IgD-negative memory B cell (primary cell): Measurements from ENCODE around the gene C22orf31. TPM values are rescaled to one million over a fixed set of nuclear protein-coding genes. Genes with fewer than 3 reads are reported as not detected.
"Not testable (repeated sequence)": the region's sequence is repeated elsewhere in the genome, so short reads cannot be mapped to it uniquely, and the experiment has no call there.

Source experiments
- H3K27ac Mint-ChIP-seq, 3 donors: one replicate each; pipeline ENCODE4 v1.8.0; 2020 to 2022; ENCODE audit warnings: mild to moderate bottlenecking in 3 of 3, mixed read lengths in 3 of 3, moderate library complexity in 1 of 3
- H3K27me3 Mint-ChIP-seq: one replicate; pipeline ENCODE4 v1.8.0; 2021; ENCODE audit warnings: mixed read lengths
- H3K36me3 Mint-ChIP-seq: one replicate; pipeline ENCODE4 v1.8.0; 2020; ENCODE audit warnings: mild to moderate bottlenecking, mixed read lengths
- H3K4me1 Mint-ChIP-seq, 3 donors: one replicate each; pipeline ENCODE4 v1.8.0; 2020 to 2022; ENCODE audit warnings: mixed read lengths in 3 of 3, mild to moderate bottlenecking in 1 of 3
- H3K4me3 Mint-ChIP-seq, 4 donors: one replicate each; pipeline ENCODE4 v1.8.0; 2020 to 2022; ENCODE audit warnings: mild to moderate bottlenecking in 4 of 4, mixed read lengths in 4 of 4, moderate library complexity in 3 of 4
- H3K9me3 Mint-ChIP-seq, 3 donors: one replicate each; pipeline ENCODE4 v1.8.0; 2020 to 2021; ENCODE audit warnings: mixed read lengths in 3 of 3, mild to moderate bottlenecking in 1 of 3
- polyA plus RNA-seq: library from polyadenylated mRNA; unstranded; fragments of 300-500 nt; fragmentation: Illumina TruSeq; gene quantifications from one replicate; pipeline ENCODE4 v1.2.3, GENCODE V29; 2021

The C22orf31 gene
- polyA plus RNA-seq, 1 donor from 2014 or later, result not detected

DNA sequence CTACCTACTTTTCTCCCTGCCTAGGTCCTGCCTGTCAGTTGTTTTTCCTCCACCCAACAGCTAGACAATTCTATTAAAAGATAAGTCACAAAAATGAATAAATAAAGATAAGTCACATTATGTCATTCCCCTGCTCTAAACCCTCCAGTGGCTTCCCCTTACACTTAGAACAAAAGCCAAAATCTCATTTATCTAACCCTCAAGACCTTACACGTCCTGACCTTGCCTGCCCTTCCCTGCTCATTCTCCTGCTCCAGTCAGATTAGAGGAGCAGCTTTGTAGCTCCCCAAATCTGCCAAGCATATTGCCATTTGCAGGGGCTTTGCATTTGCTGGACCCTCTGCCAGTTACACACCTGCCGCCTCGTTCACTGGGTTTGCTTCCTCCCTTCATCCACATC, 27.9 kb upstream of the C22orf31 start:
- H3K4me3 Mint-ChIP-seq, result no peak overlapping the region
- peaks cover 0 to 3% (median 0%) of the 10 kb centered on the region in 3 donors for H3K4me1 Mint-ChIP-seq
- no peaks in the 10 kb centered on the region for H3K36me3 Mint-ChIP-seq
- H3K27ac Mint-ChIP-seq, result no peak overlapping the region
- peaks cover 0 to 2% (median 0%) of the 10 kb centered on the region in 3 donors for H3K9me3 Mint-ChIP-seq
- peaks cover 9% of the 10 kb centered on the region for H3K27me3 Mint-ChIP-seq

DNA sequence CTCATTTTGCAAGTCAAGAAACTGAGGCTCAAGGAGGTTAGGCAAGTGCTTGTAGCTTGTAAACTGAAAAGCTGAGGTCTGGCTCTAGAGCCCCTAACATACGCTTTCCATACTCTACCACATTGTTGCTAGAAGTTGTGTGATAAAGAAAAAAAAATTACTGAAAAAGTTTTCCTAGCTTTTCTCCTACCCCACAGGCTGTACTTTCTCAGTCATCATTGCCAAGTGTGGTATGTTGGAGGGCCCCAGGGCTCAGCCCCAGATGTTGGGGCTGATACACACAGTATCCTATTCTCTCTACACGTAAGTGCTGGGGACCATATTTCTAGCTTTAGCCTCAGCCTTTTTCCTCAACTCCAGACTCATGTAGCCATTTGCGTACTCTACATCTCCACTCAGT, 27.2 kb upstream of the C22orf31 start:
- H3K36me3 Mint-ChIP-seq, result no peaks in the 10 kb centered on the region
- H3K4me3 Mint-ChIP-seq, result no peak overlapping the region
- peaks cover 0 to 3% (median 0%) of the 10 kb centered on the region in 3 donors for H3K4me1 Mint-ChIP-seq
- H3K27ac Mint-ChIP-seq, result no peak overlapping the region
- H3K27me3 Mint-ChIP-seq, result peaks cover 9% of the 10 kb centered on the region
- no peaks in the 10 kb centered on the region for H3K9me3 Mint-ChIP-seq

DNA sequence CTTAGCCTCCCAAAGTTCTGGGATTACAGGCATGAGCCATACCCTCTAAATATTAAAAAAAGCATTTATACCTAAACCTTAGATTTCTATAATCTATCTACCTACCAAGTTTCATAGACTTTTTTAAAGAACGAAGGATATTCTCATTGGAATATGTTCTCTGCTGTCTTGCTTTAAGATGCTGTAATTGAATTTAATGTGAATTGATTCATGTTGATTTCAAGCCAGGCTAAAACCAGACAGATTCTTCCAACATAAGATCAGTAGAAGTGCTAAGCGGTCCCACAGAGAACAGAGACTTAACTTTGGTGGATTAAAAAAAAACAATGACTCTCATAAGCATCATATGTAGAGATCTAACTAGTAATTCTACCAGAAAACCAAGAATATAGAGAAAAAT, 25.4 kb upstream of the C22orf31 start:
- H3K4me1 Mint-ChIP-seq, result peaks cover 0 to 3% (median 0%) of the 10 kb centered on the region in 3 donors
- no peak overlapping the region for H3K4me3 Mint-ChIP-seq
- no peak overlapping the region for H3K27ac Mint-ChIP-seq
- no peaks in the 10 kb centered on the region for H3K36me3 Mint-ChIP-seq
- H3K27me3 Mint-ChIP-seq, result peaks cover 9% of the 10 kb centered on the region
- H3K9me3 Mint-ChIP-seq, result no peaks in the 10 kb centered on the region

DNA sequence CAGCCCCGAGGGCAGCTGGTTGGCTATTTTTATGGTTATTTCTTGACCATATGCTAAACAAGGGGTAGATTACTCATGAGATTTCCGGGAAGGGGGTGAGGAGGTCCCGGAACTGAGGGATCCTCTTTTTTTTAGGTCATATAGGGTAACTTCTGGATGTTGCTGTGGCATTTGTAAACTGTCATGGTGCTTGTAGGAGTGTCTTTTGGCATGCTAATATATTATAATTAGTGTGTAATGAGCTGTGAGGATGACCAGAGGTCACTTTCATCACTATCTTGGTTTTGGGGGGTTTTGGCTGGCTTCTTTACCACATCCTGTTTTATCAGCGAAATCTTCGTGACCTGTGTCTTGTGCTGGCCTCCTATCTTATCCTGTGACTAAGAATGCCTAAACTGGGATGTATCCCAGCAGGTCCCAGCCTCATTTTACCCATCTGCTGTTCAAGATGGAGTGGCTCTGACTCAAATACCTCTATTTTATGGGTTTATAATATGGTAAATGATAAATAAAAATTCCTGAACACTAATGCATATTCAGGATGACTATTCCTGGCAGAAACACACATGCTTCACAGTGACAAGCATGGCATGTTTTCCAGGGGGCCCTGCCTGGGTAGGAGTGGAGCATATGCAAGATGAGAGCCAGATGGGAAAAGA, 22.4 kb upstream of the C22orf31 start:
- Mint-ChIP-seq H3K27ac (peak overlapping the region in 1 of 3 donors; percentile 43), H3K36me3 (no peaks in the 10 kb centered on the region), H3K4me1 (no peaks in the 10 kb centered on the region), H3K27me3 (peaks cover 6% of the 10 kb centered on the region), H3K9me3 (no peaks in the 10 kb centered on the region), H3K4me3 (no peak overlapping the region)

- not testable (repeated sequence) for H3K36me3 Mint-ChIP-seq, H3K4me3 Mint-ChIP-seq, H3K27me3 Mint-ChIP-seq, H3K4me1 Mint-ChIP-seq, H3K9me3 Mint-ChIP-seq
- H3K27ac Mint-ChIP-seq, result peak overlapping the region in 1 of 3 donors; percentile 43
Measured at GRCh38 chr22:29083576-29083932, 21.9 kb upstream of the C22orf31 start.

- Mint-ChIP-seq H3K27ac (no peak overlapping the region), H3K4me1 (no peaks in the 10 kb centered on the region), H3K9me3 (no peaks in the 10 kb centered on the region), H3K4me3 (no peak overlapping the region), H3K36me3 (no peaks in the 10 kb centered on the region), H3K27me3 (peaks cover 11% of the 10 kb centered on the region)
Measured at GRCh38 chr22:29082826-29083545, 21.4 kb upstream of the C22orf31 start.

DNA sequence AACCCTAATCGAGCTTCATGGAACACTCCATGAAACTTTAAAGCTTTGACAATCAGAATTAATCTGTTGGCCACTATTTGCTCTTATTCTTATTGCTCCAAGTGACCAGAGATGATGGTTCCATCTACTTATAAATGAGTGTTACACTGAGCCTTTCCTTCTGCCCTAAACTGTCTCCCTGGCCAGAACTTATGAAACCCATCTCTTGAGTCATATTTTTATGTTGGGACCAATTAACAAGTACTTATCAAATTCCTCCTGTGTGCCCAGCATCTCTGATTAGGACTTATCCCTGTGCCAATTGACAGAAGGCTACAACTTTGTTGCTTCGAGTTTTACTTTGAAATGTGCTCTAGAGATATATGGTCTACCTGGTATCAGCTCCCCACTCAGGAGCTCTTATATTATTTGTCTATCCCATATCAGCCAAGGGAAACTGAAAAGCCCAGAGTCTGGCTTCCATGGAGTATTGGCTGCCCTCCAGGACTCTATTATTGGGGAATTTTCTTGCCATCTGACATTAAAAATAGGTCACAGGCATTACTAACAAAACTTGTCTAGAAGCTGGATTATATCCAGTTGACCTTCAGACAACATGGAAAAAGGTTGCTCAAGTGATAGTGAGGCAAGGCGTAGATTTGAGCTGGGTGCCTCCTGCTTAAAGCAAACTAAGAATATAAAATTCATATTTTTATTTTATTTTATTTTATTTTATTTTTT, 20.0 kb upstream of the C22orf31 start:
- no peaks in the 10 kb centered on the region for H3K9me3 Mint-ChIP-seq
- H3K27me3 Mint-ChIP-seq, result peaks cover 14% of the 10 kb centered on the region
- no peaks in the 10 kb centered on the region for H3K36me3 Mint-ChIP-seq
- no peaks in the 10 kb centered on the region for H3K4me1 Mint-ChIP-seq
- no peak overlapping the region for H3K4me3 Mint-ChIP-seq
- no peak overlapping the region for H3K27ac Mint-ChIP-seq

GRCh38 chr22:29080106-29080975, 18.7 kb upstream of the C22orf31 start:
- Mint-ChIP-seq H3K4me1 (no peaks in the 10 kb centered on the region), H3K27me3 (peaks cover 21% of the 10 kb centered on the region), H3K36me3 (no peaks in the 10 kb centered on the region), H3K4me3 (no peak overlapping the region), H3K27ac (no peak overlapping the region), H3K9me3 (peaks cover 0 to 2% (median 0%) of the 10 kb centered on the region in 3 donors)

GRCh38 chr22:29079218-29079901, 17.7 kb upstream of the C22orf31 start:
- peak overlapping the region in 1 of 4 donors; percentile 9 for H3K4me3 Mint-ChIP-seq
- no peak overlapping the region for H3K27ac Mint-ChIP-seq
- peaks cover 28% of the 10 kb centered on the region for H3K27me3 Mint-ChIP-seq
- H3K9me3 Mint-ChIP-seq, result peaks cover 0 to 2% (median 0%) of the 10 kb centered on the region in 3 donors
- peaks cover 0 to 3% (median 0%) of the 10 kb centered on the region in 3 donors for H3K4me1 Mint-ChIP-seq
- H3K36me3 Mint-ChIP-seq, result no peaks in the 10 kb centered on the region

- Mint-ChIP-seq H3K27ac (no peak overlapping the region), H3K27me3 (peaks cover 33% of the 10 kb centered on the region), H3K9me3 (peaks cover 0 to 2% (median 0%) of the 10 kb centered on the region in 3 donors), H3K4me3 (no peak overlapping the region), H3K4me1 (peaks cover 0 to 3% (median 0%) of the 10 kb centered on the region in 3 donors), H3K36me3 (no peaks in the 10 kb centered on the region)
Measured at GRCh38 chr22:29078869-29079207, 17.2 kb upstream of the C22orf31 start.

DNA sequence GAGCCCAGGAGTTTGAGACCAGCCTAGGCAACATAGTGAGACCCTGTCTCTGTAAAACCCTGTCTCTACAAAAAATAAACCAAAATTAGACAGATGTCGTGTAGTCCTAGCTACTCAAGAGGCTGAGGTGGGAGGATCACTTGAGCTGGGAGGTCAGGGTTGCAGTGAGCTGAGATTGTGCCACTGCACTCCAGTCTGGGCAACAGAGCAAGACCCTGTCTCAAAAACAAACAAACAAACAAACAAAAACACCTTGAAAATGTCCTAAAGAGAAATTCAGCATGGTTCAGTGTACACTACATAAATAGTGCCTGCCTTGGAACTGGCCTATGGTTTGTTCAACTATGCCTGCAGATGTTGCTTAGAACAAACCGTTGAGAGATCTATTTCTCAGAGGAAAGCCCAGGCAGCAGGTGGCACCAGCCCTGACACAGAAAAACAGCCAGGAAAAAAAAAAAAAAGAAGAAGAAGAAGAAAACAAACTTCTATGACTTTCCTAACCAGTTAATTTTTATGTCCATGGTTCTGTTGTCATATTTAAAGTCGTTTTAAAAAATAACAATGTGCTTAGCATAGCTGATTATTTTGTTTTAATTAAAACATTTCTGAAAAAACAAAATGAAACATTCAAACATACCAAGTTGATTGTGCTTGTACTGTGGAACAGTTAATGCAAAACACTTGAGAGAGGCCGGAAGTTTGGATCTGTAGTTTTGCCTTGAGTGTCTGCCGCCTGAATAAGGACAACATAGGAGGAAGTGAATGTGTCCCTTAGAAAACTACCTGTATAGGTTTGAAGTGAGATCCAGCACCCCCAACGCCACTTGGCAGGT, 16.6 kb upstream of the C22orf31 start:
- H3K4me1 Mint-ChIP-seq, result peaks cover 0 to 3% (median 0%) of the 10 kb centered on the region in 3 donors
- peaks cover 37% of the 10 kb centered on the region for H3K27me3 Mint-ChIP-seq
- no peak overlapping the region for H3K4me3 Mint-ChIP-seq

DNA sequence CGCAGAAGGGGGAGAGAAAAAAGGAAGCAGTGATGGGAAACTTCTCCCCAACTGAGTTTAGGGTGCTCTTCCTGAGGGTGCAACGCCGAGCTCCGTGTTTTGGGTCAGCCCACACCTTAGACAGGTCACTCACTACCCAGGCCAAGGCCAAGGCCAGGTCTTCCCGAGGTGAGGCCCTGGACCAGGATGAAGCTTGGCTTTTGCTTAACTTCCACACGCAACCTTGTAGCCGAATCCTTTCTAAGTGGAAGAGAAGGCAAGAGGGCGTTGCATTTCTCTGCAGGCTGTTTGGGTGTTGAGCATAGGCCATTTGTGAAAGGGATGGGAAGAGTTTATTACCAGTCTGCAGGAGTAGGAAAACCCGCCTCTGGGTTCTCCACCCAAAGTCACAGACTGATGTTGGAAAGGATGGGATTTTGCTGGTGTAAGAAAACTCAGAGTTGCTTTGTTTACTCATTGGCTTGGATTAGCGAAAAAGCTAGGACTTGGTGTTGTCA, 12.7 kb upstream of the C22orf31 start:
- peaks cover 0 to 2% (median 0%) of the 10 kb centered on the region in 3 donors for H3K9me3 Mint-ChIP-seq
- H3K27me3 Mint-ChIP-seq, result peaks cover 63% of the 10 kb centered on the region
- no peak overlapping the region for H3K27ac Mint-ChIP-seq
- H3K4me1 Mint-ChIP-seq, result peaks cover 4 to 11% (median 10%) of the 10 kb centered on the region in 3 donors
- H3K36me3 Mint-ChIP-seq, result no peaks in the 10 kb centered on the region
- H3K4me3 Mint-ChIP-seq, result peak overlapping the region; percentile 41 to 80 (median 63)

More for the DNA sequence above, 16.6 kb upstream of the C22orf31 start:
- H3K9me3 Mint-ChIP-seq, result peaks cover 0 to 2% (median 0%) of the 10 kb centered on the region in 3 donors
- H3K27ac Mint-ChIP-seq, result no peak overlapping the region
- no peaks in the 10 kb centered on the region for H3K36me3 Mint-ChIP-seq

- Mint-ChIP-seq H3K27me3 (peaks cover 60% of the 10 kb centered on the region), H3K4me1 (peaks cover 4 to 11% (median 10%) of the 10 kb centered on the region in 3 donors), H3K27ac (no peak overlapping the region), H3K9me3 (peaks cover 0 to 2% (median 0%) of the 10 kb centered on the region in 3 donors), H3K36me3 (no peaks in the 10 kb centered on the region), H3K4me3 (peak overlapping the region; percentile 41 to 80 (median 63))
Measured at GRCh38 chr22:29073618-29074275, 12.1 kb upstream of the C22orf31 start.
